GM20431 (cell line): ENCODE data around the gene PGLYRP1.

Source experiments
- in situ Hi-C: fragments of 300-500 bp; cut with MseI, MboI; formaldehyde crosslinking; loops from one replicate; pipeline ENCODE4 v1.15.0; 2020; ENCODE audit warnings: low sequenced_read_pairs; ENCODE audit not compliant: unreplicated experiment

PGLYRP1 gene

GRCh38 chr19:45972947-45973540 lies 49.8 kb downstream of the PGLYRP1 start:
- in situ Hi-C loops, result no loop called here

GRCh38 chr19:45972081-45972946 lies 50.5 kb downstream of the PGLYRP1 start:
- in situ Hi-C loops, result no loop called here

GRCh38 chr19:45971260-45971902 lies 51.5 kb downstream of the PGLYRP1 start:
- in situ Hi-C loops, result no loop called here

GRCh38 chr19:45969676-45970075 lies 53.2 kb downstream of the PGLYRP1 start:
- in situ Hi-C loops, result no loop called here
